Fibroblast of mammary gland (primary cell): ENCODE data around the gene EPS8L3.
A peak's percentile ranks its signal among the peaks of the same experiment; 100 is the strongest.

Source experiments
- DNase-seq: peaks from one replicate; pipeline ENCODE4 v3.0.0-alpha.2; 2010; ENCODE audit warnings: low read depth
- H3K4me3 ChIP-seq: 2 replicates; pipeline ENCODE4 v1.5.1; 2011; ENCODE audit warnings: low read depth, mild to moderate bottlenecking, low read length, moderate library complexity; ENCODE audit not compliant: control insufficient read depth
- CTCF ChIP-seq: conservative IDR thresholded peaks from 2 replicates; pipeline ENCODE4 v1.5.1; 2011; ENCODE audit warnings: low read depth, low read length, inconsistent platforms; ENCODE audit not compliant: control insufficient read depth, insufficient read depth

Gene EPS8L3

GRCh38 chr1:109773203-109773899 lies 9.6 kb upstream of the EPS8L3 start:
- peak; percentile 88 for DNase-seq
- H3K4me3 ChIP-seq = no peak overlapping the region
- TF ChIP-seq CTCF = peak; percentile 95

DNA sequence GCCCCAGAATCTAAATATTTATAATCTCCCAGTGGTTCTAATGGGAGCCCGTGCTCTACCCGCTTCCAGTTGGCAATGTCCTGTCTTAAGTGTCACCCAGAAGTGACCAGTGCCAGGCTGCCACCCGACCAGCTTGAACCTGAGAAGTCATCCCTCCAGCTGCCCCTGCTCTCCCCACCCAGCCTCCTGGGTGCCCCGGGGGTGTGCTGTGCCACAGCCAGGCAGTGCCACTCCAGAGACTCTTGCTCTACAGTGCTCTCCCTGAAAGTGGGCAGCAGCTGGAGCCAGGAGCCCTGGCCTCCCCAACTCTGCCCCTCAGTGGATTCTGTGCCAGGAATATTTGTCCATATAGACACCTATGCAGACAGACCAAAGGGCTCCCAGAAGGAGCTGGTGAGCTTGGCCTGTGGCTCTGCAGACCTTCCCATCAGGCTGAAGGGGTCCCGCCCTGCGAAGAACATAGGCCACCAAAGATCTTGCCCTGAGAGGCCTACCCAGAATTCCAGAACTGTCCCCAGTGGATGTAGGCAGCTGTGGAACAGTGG lies 9.0 kb upstream of the EPS8L3 start:
- no peak for TF ChIP-seq CTCF
- no peak overlapping the region for H3K4me3 ChIP-seq

GRCh38 chr1:109771712-109772657 lies 8.3 kb upstream of the EPS8L3 start:
- TF ChIP-seq CTCF = no peak
- no peak overlapping the region for H3K4me3 ChIP-seq
- no peak for DNase-seq

More for the DNA sequence above, 9.0 kb upstream of the EPS8L3 start:
- no peak for DNase-seq

DNA sequence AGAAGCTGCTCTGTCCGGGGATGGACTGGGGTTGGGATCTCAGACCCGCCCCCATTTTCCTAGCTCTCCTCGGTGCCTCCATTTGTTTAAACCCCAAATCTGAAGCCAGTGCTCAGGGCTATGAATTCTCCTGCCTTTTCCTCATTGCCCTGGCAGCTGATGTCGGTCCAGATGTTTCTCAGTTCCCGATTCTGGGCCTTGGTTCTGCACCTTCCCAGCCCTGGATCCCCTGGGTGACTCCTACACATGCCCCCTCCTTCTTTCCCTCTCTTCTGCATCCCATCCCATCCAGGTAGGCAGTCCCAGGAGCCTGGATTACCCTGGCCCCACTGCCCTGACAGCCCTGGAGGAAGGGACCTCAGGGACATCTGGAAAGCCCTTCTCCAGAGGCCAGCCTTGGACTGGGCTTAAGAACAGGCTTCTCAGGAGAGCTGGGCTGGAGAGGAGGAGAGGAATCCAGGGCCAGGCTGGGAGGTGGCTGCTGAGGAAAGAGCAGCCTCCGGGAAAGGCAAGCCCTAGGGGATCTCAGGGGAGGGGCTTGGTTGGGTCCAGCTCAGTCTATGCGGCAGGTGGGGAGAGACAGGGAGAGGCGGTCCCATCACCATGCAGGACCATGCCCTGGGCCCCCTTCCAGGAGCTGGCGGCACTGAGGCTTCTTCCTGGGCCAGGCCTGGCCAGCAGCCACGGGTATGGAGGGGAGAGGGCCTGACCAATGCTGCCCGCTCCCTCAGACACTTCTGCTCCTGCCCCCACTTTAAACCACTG lies 6.8 kb upstream of the EPS8L3 start:
- no peak for DNase-seq
- TF ChIP-seq CTCF = no peak
- no peak overlapping the region for H3K4me3 ChIP-seq

GRCh38 chr1:109769330-109770078 lies 5.8 kb upstream of the EPS8L3 start:
- DNase-seq = peak; percentile 90
- no peak overlapping the region for H3K4me3 ChIP-seq
- no peak for TF ChIP-seq CTCF
